GM13977 (cell line): ENCODE results near the gene CLNK.

Experiments used
- DNase-seq: peaks from one replicate; pipeline ENCODE4 v3.0.0; 2012; ENCODE audit warnings: low spot score
- in situ Hi-C: fragments of 300-500 bp; cut with MboI; formaldehyde crosslinking; loops from one replicate; pipeline ENCODE4 v1.12.0; 2022; ENCODE audit warnings: low sequenced_read_pairs, low pct_unique_long_range_greater_than_20kb, mixed read lengths, inconsistent platforms; ENCODE audit not compliant: unreplicated experiment
- TF ChIP-seq, protein P1 (sequence below): IDR thresholded peaks from 2 replicates; pipeline ENCODE4 v1.5.1; 2012; ENCODE audit warnings: mild to moderate bottlenecking, control low read depth; ENCODE audit not compliant: insufficient read depth; ENCODE audit errors: extremely low read depth, missing control alignments

Gene CLNK

DNA sequence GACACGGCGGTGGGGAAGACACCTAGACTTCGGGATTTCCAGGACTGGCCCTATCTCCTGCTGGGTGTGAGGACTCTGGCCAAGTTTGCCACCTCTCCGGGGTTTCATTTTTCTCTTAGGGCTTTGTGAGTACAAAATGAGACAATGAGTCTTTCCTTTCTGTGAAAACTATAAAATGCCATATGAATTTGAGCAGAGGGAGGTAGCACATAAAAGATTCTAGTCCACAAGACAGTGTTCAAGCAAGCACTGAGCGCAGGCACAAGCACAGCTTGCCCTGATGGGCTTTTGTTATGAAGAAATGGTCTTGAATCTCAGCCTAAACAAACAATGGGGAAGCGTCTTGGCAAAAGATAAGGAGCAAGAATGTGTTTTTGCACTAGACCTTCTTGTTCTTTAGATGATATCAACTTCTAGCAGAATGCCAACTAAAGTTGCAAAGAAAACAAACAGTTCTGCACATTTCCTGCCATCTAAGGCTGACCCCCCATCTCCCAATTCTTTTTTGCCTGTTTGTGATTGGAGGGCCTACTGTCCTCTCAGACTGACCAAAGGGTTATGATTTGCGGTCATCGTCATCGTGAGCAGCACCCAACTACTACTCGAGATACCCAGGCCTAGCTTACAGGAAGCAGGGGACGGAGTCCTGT lies 154.3 kb downstream of the CLNK start:
- DNase-seq, result no peak
- in situ Hi-C loops, result no loop called here
- TF ChIP-seq, protein P1, sequence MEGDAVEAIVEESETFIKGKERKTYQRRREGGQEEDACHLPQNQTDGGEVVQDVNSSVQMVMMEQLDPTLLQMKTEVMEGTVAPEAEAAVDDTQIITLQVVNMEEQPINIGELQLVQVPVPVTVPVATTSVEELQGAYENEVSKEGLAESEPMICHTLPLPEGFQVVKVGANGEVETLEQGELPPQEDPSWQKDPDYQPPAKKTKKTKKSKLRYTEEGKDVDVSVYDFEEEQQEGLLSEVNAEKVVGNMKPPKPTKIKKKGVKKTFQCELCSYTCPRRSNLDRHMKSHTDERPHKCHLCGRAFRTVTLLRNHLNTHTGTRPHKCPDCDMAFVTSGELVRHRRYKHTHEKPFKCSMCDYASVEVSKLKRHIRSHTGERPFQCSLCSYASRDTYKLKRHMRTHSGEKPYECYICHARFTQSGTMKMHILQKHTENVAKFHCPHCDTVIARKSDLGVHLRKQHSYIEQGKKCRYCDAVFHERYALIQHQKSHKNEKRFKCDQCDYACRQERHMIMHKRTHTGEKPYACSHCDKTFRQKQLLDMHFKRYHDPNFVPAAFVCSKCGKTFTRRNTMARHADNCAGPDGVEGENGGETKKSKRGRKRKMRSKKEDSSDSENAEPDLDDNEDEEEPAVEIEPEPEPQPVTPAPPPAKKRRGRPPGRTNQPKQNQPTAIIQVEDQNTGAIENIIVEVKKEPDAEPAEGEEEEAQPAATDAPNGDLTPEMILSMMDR, result no peak

- TF ChIP-seq, protein P1, result no peak
- DNase-seq, result no peak
- in situ Hi-C loops, result no loop called here
Measured at GRCh38 chr4:10529291-10530136, 155.1 kb downstream of the CLNK start.

- in situ Hi-C loops, result no loop called here
- no peak for DNase-seq
- TF ChIP-seq, protein P1, result no peak
Measured at GRCh38 chr4:10527438-10527837, 157.1 kb downstream of the CLNK start.

GRCh38 chr4:10526429-10527222 lies 157.9 kb downstream of the CLNK start:
- TF ChIP-seq, protein P1, result no peak
- in situ Hi-C loops, result no loop called here

DNA sequence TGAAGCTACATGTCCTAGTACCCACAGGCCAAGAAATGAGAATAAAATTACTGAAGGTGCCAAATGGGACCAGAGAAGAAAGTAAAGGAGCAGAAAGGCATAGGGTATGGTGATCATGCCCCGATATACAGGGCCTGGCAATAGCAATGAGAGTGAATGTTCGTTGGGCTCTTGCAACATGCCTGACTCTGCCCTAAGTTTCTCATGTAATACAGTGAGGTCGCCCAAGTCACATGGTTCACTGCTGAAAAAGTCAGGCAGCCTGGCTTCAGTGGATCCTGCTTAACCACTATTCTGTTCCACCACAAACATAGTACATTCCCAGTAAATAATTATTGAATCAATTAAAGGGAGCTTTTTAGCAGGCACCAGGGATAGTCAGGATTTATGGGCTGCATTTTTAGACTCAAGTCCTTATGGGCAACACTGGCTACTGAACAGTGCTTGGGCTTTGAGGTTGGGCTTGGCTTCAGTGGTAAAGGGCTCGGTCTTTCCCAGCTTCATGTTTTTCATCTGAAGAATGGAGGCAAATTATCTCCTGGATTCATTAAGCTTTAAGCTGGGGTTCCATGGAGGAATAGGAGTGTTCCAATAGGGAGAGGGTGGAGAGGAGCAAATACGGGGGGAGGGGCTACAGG lies 160.3 kb downstream of the CLNK start:
- no peak for DNase-seq
- in situ Hi-C loops, result no loop called here
- TF ChIP-seq, protein P1, result no peak

More at GRCh38 chr4:10526429-10527222, 157.9 kb downstream of the CLNK start:
- no peak for DNase-seq

GRCh38 chr4:10521424-10521823 lies 163.1 kb downstream of the CLNK start:
- no peak for DNase-seq
- in situ Hi-C loops, result no loop called here
- TF ChIP-seq, protein P1, result no peak
